Ishikawa (cell line): Measurements from ENCODE around the gene CREG2.

ENCODE experiments used
- CEBPB ChIP-seq: IDR thresholded peaks from 2 replicates; pipeline ENCODE4 v1.6.1; 2012
- CREB1 ChIP-seq: IDR thresholded peaks from 2 replicates; pipeline ENCODE4 v1.6.1; 2012; ENCODE audit warnings: low read depth
- EGR1 ChIP-seq: IDR thresholded peaks from 2 replicates; pipeline ENCODE4 v1.6.1; 2012
- EP300 ChIP-seq: IDR thresholded peaks from 2 replicates; pipeline ENCODE4 v1.6.1; 2012; ENCODE audit warnings: borderline replicate concordance
- FOXM1 ChIP-seq: IDR thresholded peaks from 2 replicates; pipeline ENCODE4 v1.6.1; 2012; ENCODE audit warnings: low read depth, borderline replicate concordance
- MAX ChIP-seq: IDR thresholded peaks from 2 replicates; pipeline ENCODE4 v1.6.1; 2012
- NFIC ChIP-seq: IDR thresholded peaks from 2 replicates; pipeline ENCODE4 v1.6.1; 2012
- RAD21 ChIP-seq: IDR thresholded peaks from 2 replicates; pipeline ENCODE4 v1.6.1; 2012; ENCODE audit warnings: low read depth
- REST ChIP-seq: IDR thresholded peaks from 2 replicates; pipeline ENCODE4 v1.6.1; 2012; ENCODE audit warnings: low read depth, mild to moderate bottlenecking
- TAF1 ChIP-seq: IDR thresholded peaks from 2 replicates; pipeline ENCODE4 v1.6.1; 2012; ENCODE audit warnings: low read depth, mild to moderate bottlenecking
- TCF12 ChIP-seq: IDR thresholded peaks from 2 replicates; pipeline ENCODE4 v1.6.1; 2012; ENCODE audit warnings: low read depth
- TEAD4 ChIP-seq: IDR thresholded peaks from 2 replicates; pipeline ENCODE4 v1.6.1; 2012
- YY1 ChIP-seq: IDR thresholded peaks from 2 replicates; pipeline ENCODE4 v1.6.1; 2012; ENCODE audit warnings: low read depth
- ZBTB7A ChIP-seq: IDR thresholded peaks from 2 replicates; pipeline ENCODE4 v1.6.1; 2012; ENCODE audit warnings: low read depth
- TF ChIP-seq, protein P1 (sequence below): IDR thresholded peaks from 2 replicates; pipeline ENCODE4 v1.6.1; 2012

The CREG2 gene

GRCh38 chr2:101331202-101331601 is 56.1 kb downstream of the CREG2 start:
- no peak for TF ChIP-seq EP300

- TF ChIP-seq, protein P1, sequence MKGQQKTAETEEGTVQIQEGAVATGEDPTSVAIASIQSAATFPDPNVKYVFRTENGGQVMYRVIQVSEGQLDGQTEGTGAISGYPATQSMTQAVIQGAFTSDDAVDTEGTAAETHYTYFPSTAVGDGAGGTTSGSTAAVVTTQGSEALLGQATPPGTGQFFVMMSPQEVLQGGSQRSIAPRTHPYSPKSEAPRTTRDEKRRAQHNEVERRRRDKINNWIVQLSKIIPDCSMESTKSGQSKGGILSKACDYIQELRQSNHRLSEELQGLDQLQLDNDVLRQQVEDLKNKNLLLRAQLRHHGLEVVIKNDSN = no peak
- no peak for TF ChIP-seq ZBTB7A
- no peak for TF ChIP-seq CREB1
- TF ChIP-seq EP300 = no peak
- TF ChIP-seq TEAD4 = no peak
These were observed 56.9 kb downstream of the CREG2 start for GRCh38 chr2:101330253-101330933.

GRCh38 chr2:101329026-101329425 is 58.3 kb downstream of the CREG2 start:
- TF ChIP-seq NFIC (no peak), CREB1 (no peak), MAX (no peak), RAD21 (no peak), EGR1 (no peak), ZBTB7A (no peak), CEBPB (no peak), EP300 (no peak), YY1 (no peak)
- TF ChIP-seq, protein P1 = no peak

GRCh38 chr2:101328474-101329007 is 58.8 kb downstream of the CREG2 start:
- no peak for TF ChIP-seq REST
- no peak for TF ChIP-seq TEAD4
- no peak for TF ChIP-seq FOXM1
- no peak for TF ChIP-seq EGR1
- TF ChIP-seq EP300 = no peak
- no peak for TF ChIP-seq ZBTB7A
- no peak for TF ChIP-seq MAX
- TF ChIP-seq YY1 = no peak
- no peak for TF ChIP-seq CEBPB
- TF ChIP-seq RAD21 = no peak

GRCh38 chr2:101327863-101328394 is 59.4 kb downstream of the CREG2 start:
- TF ChIP-seq MAX (peak; percentile 64), EP300 (peak; percentile 75), TEAD4 (peak; percentile 73), YY1 (peak; percentile 82), ZBTB7A (no peak), TAF1 (no peak), TCF12 (peak; percentile 80; the same call in 1 of the 2 replicates), RAD21 (0 out of 2 replicates have a peak, but pooled peaks have one; percentile 13), NFIC (peak; percentile 93), CREB1 (no peak), CEBPB (peak; percentile 90)
- TF ChIP-seq, protein P1 = peak; percentile 40; the same call in 1 of the 2 replicates

DNA sequence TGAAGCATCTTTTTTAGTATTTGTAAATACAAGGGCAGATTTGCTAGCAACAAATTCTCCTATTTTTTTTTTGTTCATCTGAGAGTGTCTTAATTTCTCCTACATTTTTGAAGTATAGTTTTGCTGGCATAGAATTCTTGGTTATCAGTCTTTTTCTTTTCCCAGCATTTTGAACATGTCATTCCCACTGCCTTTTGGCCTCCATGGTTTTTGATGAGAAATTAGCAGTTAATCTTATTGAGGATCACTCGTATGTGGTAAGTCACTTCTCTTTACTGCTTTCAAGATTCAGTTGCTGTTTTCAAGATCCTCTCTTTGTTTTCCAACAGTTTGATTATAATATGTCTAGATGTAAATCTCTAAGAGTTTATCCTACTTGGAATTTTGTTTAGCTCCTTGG is 61.9 kb downstream of the CREG2 start:
- TF ChIP-seq EP300 (no peak), REST (no peak), EGR1 (no peak), MAX (no peak), TCF12 (no peak), YY1 (no peak), TAF1 (no peak)
